Tibial nerve (tissue), 3 donors: ENCODE data around the gene NUDT16L1.

ENCODE experiments used
- POLR2A ChIP-seq, 2 donors: fragments of 450-650 bp; IDR thresholded peaks; one replicate each; pipeline ENCODE4 v1.6.1; 2017; ENCODE audit warnings: antibody characterized with exemption in 2 of 2, mild to moderate bottlenecking in 2 of 2, moderate library complexity in 2 of 2
- TF ChIP-seq, protein P1 (sequence below), 5 experiments: fragments of 200-600 bp in 3 of 5; fragments of 450-650 bp in 2 of 5; sonication (generic) in 3 of 5; IDR thresholded peaks; one replicate each; pipeline ENCODE4 v1.5.1; 2016 to 2019; ENCODE audit warnings: antibody characterized with exemption in 5 of 5, mild to moderate bottlenecking in 3 of 5, moderate library complexity in 2 of 5

DNA sequence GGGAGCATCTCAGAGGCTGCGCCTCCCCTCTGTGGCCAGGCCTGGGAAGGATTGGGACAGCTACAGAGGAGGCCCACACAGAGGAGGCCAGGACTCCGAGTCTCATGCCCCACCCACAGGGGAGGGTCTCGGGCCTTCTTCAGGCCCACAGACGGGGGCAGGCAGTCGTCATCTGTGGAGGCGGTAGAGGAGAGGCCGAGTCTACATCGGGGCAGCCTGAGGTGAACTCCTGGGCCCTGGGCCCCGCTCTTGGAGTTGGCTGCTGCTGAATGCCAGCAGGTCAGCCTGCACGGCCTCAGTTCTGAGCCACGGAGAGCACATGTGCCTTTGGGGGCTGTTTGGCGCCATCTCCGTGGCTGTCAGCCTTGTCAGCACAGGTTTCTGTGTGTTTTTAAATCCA, 8.1 kb upstream of the NUDT16L1 start:
- no peak for TF ChIP-seq POLR2A (IDR thresholded peaks at IDR 0.05)
- TF ChIP-seq, protein P1, sequence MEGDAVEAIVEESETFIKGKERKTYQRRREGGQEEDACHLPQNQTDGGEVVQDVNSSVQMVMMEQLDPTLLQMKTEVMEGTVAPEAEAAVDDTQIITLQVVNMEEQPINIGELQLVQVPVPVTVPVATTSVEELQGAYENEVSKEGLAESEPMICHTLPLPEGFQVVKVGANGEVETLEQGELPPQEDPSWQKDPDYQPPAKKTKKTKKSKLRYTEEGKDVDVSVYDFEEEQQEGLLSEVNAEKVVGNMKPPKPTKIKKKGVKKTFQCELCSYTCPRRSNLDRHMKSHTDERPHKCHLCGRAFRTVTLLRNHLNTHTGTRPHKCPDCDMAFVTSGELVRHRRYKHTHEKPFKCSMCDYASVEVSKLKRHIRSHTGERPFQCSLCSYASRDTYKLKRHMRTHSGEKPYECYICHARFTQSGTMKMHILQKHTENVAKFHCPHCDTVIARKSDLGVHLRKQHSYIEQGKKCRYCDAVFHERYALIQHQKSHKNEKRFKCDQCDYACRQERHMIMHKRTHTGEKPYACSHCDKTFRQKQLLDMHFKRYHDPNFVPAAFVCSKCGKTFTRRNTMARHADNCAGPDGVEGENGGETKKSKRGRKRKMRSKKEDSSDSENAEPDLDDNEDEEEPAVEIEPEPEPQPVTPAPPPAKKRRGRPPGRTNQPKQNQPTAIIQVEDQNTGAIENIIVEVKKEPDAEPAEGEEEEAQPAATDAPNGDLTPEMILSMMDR (IDR thresholded peaks at IDR 0.05), result no peak
